Activated CD4-positive, CD25-positive, alpha-beta regulatory T cell treated with anti-CD3 and anti-CD28 coated beads, Interleukin-2, amount 50 U/mL, for 16 hours (primary cell): ENCODE measurements around the gene ZFP69.
"Not testable (repeated sequence)": the region's sequence is repeated elsewhere in the genome, so short reads cannot be mapped to it uniquely, and the experiment has no call there.

Experiments used
- DNase-seq: peaks from one replicate; pipeline ENCODE4 v3.0.0-alpha.2; 2020; ENCODE audit warnings: low read depth, low spot score

ZFP69 gene

GRCh38 chr1:40476924-40477677, at the start of gene ZFP69:
Gene ZFP69, plus strand, starts transcription at chr1:40477290. Its CDS starts 2,072 bp downstream, at chr1:40479362.
- peak; percentile 35 for DNase-seq

DNA sequence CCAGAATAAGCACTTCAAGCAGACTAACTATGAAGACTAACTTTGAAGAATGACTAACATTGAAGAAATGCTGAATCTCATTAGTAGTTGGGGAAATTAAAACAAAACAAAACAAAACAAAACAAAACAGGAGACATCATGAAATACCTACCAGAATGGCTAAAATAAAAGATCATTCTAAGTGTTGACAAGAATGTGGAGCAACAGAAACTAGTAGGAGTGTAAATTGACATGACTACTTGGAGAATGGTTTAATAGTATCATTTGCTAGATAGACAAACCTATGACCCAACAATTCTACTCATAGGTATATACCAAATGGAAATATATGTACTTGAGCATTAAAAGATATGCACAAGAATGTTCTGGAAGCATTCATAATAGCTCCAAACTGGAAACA, 45.7 kb upstream of the ZFP69 start:
- no peak for DNase-seq

DNA sequence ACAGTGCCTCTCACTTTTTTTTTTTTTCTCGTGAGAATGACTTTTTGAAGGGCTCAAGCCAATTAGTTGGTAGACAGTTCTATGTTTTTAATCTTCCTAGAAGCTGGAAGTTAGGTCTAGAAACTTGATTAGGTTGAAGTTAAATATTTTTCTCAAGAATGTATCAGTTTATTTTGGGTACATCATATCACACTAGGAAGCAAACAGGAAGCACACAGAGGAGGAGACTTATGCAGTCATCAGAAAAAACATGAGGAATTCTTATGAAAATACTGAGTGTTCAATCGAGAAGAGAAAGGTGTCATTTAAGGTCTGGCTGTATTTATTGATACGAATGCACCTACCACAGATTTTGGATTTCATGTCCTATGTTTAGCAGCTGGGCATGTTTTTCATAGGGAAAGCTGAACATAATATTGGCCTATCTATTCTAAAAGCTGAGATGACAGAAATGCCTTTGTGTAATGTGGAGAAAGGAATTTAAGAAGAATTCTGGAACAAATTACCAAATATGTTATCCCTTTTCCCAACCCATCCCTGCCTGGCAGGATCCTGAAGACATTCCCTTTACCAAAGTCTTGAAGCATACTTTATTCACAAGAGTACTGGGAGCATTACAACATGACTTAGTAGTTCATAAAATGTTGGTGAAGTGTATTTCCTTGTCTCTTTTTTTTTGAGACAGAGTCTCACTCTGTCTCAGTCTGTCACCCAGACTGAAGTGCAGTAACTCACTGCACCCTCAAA, 44.3 kb upstream of the ZFP69 start:
- no peak for DNase-seq

DNA sequence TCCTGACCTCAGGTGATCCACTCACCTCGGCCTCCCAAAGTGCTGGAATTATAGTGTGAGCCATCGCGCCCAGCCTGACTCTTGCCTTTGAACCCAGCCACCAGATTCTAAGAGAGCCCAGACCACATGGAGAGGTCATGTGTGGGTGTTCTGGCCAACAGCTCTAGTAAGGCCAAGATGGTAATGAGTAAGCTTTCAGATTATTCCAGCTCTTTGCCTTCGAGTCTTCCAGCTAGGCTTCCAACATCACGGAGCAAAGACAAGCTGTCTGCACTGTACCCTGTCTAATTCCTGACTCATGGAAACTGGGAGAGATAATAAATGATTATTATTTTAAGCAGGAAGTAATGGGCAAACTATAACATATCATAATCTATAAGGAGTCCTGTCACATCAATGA, 41.6 kb upstream of the ZFP69 start:
- DNase-seq = no peak

- no peak for DNase-seq
Observed at GRCh38 chr1:40435876-40436275, 41.2 kb upstream of the ZFP69 start.

GRCh38 chr1:40438391-40439015, 38.6 kb upstream of the ZFP69 start:
- no peak for DNase-seq

DNA sequence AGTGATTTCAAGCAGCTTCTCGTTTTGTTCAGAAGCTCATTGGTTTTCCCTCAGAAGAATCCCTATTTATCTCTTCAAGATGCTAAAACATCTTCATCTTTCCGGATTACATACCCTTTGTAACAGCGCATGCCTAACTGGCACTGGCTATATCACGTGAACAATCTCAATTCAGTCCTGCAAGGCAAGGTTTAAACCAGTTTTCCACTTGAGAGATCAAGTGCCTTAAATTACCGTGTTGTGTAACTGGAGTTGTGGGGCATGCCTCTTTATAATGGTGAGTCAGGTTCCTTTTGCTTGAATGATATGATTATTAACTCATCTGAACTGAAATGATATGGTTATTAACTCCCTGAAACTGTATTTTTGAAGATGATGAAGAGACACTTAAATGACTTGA, 37.8 kb upstream of the ZFP69 start:
- no peak for DNase-seq

DNA sequence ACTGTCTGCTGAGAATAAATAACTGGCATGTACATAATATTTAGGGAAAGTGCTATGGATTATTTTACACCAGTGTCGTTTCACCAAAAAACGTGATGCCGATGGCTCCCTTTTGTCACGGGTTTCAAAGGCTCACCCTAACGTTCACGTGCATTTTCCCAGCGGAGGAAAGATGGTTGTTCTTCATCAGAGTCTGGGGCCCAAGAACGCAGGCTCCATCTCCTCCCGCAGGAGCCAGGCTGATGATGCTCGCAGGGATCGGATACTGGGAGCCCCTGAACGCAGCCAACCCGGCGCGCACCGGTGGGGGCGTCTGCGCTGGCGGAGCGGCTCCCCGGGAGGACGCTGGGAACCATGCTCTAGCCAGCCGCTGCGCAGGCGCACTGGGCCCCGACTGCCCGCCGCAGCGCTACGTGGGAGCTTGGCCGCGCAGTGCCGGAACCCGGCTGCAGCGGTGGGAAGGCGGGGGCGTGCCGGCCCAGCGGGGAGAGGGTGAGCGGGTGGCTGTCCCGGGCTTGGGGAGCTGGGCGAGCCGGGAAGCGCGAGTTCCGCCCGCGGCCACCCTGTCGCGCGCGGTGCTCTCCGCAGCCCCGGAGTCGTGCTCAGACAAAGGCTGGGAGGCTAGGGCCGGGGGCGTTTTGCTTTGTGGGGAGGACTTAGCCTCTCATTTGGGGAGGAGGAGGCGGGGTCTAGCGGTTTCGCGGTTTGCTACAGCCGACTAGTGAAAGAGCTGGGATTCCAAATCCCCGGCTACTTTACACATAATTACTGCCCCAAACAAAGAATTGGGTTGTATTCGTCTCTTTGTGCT, 27.2 kb upstream of the ZFP69 start, which contains the start of gene ZFP69B:
Gene ZFP69B, plus strand, starts transcription at position 793 of the 811 bp plus-strand sequence. CDS start 486 bp downstream, outside the sequence.
- peak; percentile 68 for DNase-seq

DNA sequence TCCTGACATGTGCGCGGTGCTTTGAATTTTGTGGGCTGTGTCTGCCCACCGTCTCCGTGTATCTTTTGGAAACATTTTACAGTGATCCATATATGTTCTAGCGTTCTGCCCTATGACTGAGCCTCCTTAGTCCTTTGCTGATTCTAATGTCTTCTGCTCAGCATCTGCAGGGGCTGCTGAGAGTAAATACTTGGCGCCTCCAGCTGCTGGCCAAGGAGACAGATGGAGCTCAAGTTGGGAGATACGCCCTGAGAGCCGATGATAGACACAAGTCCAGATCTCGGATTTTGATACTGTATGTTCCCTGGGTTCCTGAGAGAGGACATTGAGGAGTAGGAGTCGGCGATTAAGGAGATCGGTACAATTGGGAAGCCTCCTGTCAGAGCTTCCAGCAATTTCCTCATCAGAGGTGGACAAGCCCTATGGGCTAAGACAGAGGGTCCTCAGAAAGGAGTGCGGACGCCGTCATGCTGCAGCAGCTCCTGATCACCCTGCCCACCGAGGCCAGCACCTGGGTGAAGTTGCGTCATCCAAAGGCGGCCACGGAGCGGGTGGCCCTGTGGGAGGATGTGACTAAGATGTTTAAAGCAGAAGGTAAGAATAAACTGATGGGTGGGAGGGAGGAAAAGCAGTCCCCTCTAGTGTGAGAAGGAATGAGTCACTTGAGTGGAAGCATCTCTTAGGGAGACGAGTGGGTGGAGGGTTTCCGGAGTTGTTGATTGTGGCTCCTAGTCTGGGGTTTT, 26.4 kb upstream of the ZFP69 start:
- DNase-seq = peak; percentile 60

GRCh38 chr1:40451238-40451585, 25.9 kb upstream of the ZFP69 start:
- no peak for DNase-seq

GRCh38 chr1:40454873-40455272, 22.2 kb upstream of the ZFP69 start:
- DNase-seq = no peak

GRCh38 chr1:40462956-40463590, 14.0 kb upstream of the ZFP69 start:
- DNase-seq = no peak

- DNase-seq = no peak
Observed at GRCh38 chr1:40469327-40469726, 7.8 kb upstream of the ZFP69 start.

GRCh38 chr1:40475268-40475667, 1.8 kb upstream of the ZFP69 start:
- no peak for DNase-seq

DNA sequence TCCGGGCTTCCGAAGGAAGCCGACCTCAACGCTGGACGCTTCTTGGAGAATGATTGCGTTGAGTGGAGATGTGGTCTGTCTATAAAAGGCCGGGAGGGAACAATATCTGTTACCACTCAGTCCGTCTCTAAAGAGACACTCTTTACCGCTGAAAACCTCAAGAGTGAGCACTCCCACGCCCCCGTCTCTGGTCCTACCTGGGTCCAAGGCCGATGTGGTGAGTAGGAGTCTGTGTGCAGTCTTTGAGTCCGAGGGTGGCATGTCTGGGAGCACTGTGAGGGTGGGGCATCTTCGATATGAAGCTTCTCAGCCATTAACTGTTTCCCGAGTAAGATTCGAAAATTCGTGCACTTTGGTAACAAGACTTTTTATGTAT, 576 bp downstream of the ZFP69 start:
- no peak for DNase-seq

DNA sequence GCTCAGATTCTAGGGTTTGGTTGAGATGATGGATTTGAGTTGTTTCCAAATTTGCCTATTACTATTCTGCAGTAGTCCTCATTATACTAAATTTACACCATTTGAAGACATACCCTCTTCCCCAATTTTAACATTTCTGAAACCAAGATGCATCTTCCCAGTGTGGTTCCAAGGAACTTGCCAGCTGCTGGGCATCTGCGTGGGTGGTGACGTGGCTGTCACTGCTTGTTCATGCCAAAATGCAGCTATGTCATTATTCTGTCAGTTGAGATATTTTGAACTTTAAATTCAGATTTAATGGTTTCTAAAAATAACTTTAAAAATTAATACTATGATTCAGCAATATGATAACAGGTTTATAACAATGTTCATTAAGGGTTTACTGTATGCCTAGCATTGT, 1.2 kb downstream of the ZFP69 start:
- DNase-seq = no peak

- no peak for DNase-seq
Observed at GRCh38 chr1:40479156-40479555, 2.1 kb downstream of the ZFP69 start.

- DNase-seq = no peak
Observed at GRCh38 chr1:40495315-40495903, 18.3 kb downstream of the ZFP69 start.

DNA sequence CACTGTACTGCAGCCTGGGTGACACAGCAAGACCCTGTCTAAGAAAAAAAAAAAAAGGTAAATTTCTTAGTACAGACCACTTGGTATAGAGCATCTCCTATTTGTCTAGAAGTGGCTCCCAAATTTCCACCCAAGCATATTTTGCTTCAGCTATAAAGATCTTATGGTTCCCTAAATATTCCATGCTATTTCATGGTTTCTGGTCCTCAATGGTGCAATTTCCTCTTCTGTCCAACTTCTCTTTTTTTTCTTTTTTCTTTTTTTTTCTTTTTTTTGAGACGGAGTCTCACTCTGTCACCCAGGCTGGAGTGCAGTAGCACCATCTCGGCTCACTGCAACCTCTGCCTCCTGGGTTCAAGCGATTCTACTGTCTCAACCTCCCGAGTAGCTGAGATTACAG, 25.6 kb downstream of the ZFP69 start:
- not testable (repeated sequence) for DNase-seq

DNA sequence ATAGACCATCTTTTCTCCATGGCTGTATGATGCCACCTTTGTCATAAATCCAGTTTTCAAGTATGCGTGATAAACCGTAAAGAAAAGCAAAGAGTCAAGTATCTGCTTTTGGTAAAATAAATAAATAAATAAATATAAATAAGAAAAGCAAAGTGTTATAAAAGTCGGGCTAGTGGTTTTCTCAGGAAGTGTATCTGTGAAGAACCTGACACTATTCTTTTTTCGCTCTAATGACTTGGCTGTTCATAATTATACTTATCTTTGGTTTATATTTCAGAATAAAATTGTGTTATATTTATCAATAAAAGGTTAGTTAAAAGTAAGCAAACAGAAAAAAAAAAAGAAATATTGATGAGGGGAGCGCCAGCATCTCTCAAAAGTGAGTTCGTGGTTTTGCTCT, 30.9 kb downstream of the ZFP69 start:
- DNase-seq = no peak
